ENCODE data around the gene CFAP141. TPM values are rescaled to one million over a fixed set of nuclear protein-coding genes. Genes with fewer than 3 reads are reported as not detected.

CFAP141 gene
- total RNA-seq, 1 experiment from 2014 or later = not detected

DNA sequence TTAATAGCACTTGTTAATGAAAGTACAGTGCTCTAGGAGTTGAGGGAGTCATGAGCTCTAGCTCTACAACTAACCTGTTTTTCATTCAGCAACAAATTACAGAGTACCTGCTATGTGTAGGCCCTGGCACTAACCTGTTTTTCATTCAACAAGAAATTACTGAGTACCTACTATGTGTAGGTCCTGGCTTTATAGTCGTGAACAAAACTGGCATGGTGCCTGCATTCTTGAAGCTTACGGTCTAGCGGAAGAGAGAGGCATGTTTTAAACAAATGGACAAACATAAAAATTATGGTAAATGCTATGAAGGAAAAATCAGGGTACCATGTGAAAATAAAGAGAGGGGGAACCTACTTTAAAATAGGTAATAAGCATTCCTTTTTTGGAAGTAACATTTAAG is 12.4 kb upstream of the CFAP141 start:
- H3K36me3 Mint-ChIP-seq = peaks cover 50% of the 10 kb centered on the region
- peaks cover 37% of the 10 kb centered on the region for H3K4me1 Mint-ChIP-seq
- no peaks in the 10 kb centered on the region for H3K27me3 Mint-ChIP-seq (ENCODE audit: low read depth)
- ChIA-PET POLR2A (interaction anchor here (0.6 kb wide), 1 partner anchor 54 kb away, joined by 3 read pairs; no protein-coding TSS in a partner anchor), CTCF (interaction anchor here (0.6 to 3.6 kb wide), 2 partner anchors 19 to 272 kb away, joined by 3 to 20 read pairs; partner anchors contain the start of gene DENND4B)
- H3K4me3 Mint-ChIP-seq = peak overlapping the region; percentile 98
- DNase-seq (ENCODE audit: low spot score) (no peak), ATAC-seq (no peak)
- TF ChIP-seq E2F4 (CRISPR knock-in tag; IDR thresholded peaks at IDR 0.05; ENCODE audit: borderline replicate concordance, low read depth) (no peak), ZNF232 (CRISPR knock-in tag; IDR thresholded peaks at IDR 0.05) (no peak), JAZF1 (CRISPR knock-in tag; IDR thresholded peaks at IDR 0.05) (no peak), FOXP1 (CRISPR knock-in tag; IDR thresholded peaks at IDR 0.05; ENCODE audit: borderline replicate concordance) (no peak), ZNF512 (CRISPR knock-in tag; IDR thresholded peaks at IDR 0.05; ENCODE audit: borderline replicate concordance) (no peak), RELA (CRISPR knock-in tag; IDR thresholded peaks at IDR 0.05; ENCODE audit: borderline replicate concordance) (no peak)
- TF ChIP-seq, protein P1, sequence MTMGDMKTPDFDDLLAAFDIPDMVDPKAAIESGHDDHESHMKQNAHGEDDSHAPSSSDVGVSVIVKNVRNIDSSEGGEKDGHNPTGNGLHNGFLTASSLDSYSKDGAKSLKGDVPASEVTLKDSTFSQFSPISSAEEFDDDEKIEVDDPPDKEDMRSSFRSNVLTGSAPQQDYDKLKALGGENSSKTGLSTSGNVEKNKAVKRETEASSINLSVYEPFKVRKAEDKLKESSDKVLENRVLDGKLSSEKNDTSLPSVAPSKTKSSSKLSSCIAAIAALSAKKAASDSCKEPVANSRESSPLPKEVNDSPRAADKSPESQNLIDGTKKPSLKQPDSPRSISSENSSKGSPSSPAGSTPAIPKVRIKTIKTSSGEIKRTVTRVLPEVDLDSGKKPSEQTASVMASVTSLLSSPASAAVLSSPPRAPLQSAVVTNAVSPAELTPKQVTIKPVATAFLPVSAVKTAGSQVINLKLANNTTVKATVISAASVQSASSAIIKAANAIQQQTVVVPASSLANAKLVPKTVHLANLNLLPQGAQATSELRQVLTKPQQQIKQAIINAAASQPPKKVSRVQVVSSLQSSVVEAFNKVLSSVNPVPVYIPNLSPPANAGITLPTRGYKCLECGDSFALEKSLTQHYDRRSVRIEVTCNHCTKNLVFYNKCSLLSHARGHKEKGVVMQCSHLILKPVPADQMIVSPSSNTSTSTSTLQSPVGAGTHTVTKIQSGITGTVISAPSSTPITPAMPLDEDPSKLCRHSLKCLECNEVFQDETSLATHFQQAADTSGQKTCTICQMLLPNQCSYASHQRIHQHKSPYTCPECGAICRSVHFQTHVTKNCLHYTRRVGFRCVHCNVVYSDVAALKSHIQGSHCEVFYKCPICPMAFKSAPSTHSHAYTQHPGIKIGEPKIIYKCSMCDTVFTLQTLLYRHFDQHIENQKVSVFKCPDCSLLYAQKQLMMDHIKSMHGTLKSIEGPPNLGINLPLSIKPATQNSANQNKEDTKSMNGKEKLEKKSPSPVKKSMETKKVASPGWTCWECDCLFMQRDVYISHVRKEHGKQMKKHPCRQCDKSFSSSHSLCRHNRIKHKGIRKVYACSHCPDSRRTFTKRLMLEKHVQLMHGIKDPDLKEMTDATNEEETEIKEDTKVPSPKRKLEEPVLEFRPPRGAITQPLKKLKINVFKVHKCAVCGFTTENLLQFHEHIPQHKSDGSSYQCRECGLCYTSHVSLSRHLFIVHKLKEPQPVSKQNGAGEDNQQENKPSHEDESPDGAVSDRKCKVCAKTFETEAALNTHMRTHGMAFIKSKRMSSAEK (CRISPR knock-in tag; IDR thresholded peaks at IDR 0.05; ENCODE audit: borderline replicate concordance) = no peak
- TF ChIP-seq, protein P2, sequence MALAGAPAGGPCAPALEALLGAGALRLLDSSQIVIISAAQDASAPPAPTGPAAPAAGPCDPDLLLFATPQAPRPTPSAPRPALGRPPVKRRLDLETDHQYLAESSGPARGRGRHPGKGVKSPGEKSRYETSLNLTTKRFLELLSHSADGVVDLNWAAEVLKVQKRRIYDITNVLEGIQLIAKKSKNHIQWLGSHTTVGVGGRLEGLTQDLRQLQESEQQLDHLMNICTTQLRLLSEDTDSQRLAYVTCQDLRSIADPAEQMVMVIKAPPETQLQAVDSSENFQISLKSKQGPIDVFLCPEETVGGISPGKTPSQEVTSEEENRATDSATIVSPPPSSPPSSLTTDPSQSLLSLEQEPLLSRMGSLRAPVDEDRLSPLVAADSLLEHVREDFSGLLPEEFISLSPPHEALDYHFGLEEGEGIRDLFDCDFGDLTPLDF (CRISPR knock-in tag; IDR thresholded peaks at IDR 0.05) = no peak
- H3K9me3 Mint-ChIP-seq = no peaks in the 10 kb centered on the region
- H3K27ac Mint-ChIP-seq = peak overlapping the region; percentile 76

DNA sequence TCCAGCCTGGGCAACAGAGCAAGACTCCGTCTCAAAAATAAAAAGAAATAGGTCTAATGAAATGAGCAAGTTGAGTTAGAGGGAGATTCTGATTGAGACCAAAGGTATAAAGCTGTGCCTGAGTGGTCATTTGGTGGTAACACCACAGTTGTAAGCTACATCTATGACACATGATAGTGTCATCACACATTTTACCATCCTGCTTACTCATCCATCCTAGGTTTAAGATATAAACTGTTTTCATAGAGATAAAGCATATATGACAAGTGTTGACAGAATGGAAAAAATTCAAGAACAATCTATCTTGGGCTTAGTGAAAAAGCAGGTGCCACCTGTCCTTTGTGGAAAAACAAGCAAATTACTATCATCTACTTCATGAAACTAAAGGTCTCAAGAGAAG is 7.1 kb upstream of the CFAP141 start:
- no peak overlapping the region for H3K4me3 Mint-ChIP-seq
- H3K36me3 Mint-ChIP-seq = peaks cover 67% of the 10 kb centered on the region
- H3K9me3 Mint-ChIP-seq = no peaks in the 10 kb centered on the region
- ChIA-PET POLR2A (interaction anchor here (1.6 kb wide), 1 partner anchor 14 kb away, joined by 4 read pairs; no protein-coding TSS in a partner anchor), CTCF (interaction anchor here (2.7 kb wide), 1 partner anchor 13 kb away, joined by 7 read pairs; no protein-coding TSS in a partner anchor)
- ATAC-seq (no peak), DNase-seq (ENCODE audit: low spot score) (no peak)
- H3K27me3 Mint-ChIP-seq (ENCODE audit: low read depth) = no peaks in the 10 kb centered on the region
- H3K27ac Mint-ChIP-seq = no peak overlapping the region
- H3K4me1 Mint-ChIP-seq = peaks cover 5% of the 10 kb centered on the region
- TF ChIP-seq KAT7 (CRISPR knock-in tag; IDR thresholded peaks at IDR 0.05; ENCODE audit: borderline replicate concordance) = no peak
- TF ChIP-seq EMX1 (CRISPR knock-in tag; IDR thresholded peaks at IDR 0.05) = no peak
- no peak for TF ChIP-seq NFATC4 (CRISPR knock-in tag; IDR thresholded peaks at IDR 0.05)
- no peak for TF ChIP-seq GTF2I (CRISPR knock-in tag; conservative IDR thresholded peaks at IDR 0.05)
- no peak for TF ChIP-seq SMAD3 (CRISPR knock-in tag; IDR thresholded peaks at IDR 0.05; ENCODE audit: borderline replicate concordance)
- TF ChIP-seq, protein P2 (CRISPR knock-in tag; IDR thresholded peaks at IDR 0.05) = no peak

Measured in WTC11 (cell line).